GM21723 (cell line): Measurements from ENCODE around the gene MCM8.
"Not testable (repeated sequence)": the region's sequence is repeated elsewhere in the genome, so short reads cannot be mapped to it uniquely, and the experiment has no call there.

Experiments
- ATAC-seq: cut with Tn5 transposase; IDR thresholded peaks from one replicate; pipeline ENCODE4 v1.9.1; 2021; ENCODE audit warnings: mild to moderate bottlenecking, moderate library complexity; ENCODE audit not compliant: unreplicated experiment

Gene MCM8

GRCh38 chr20:5999783-6000182, 49.3 kb downstream of the MCM8 start:
- no peak for ATAC-seq

- ATAC-seq, result no peak
These were observed 50.4 kb downstream of the MCM8 start for GRCh38 chr20:6000871-6001270.

GRCh38 chr20:6006603-6006949, 56.1 kb downstream of the MCM8 start:
- peak; percentile 9 for ATAC-seq

GRCh38 chr20:6007094-6007528, 56.7 kb downstream of the MCM8 start:
- ATAC-seq, result no peak

- ATAC-seq, result no peak
These were observed 57.2 kb downstream of the MCM8 start for GRCh38 chr20:6007529-6008103.

- no peak for ATAC-seq
These were observed 57.8 kb downstream of the MCM8 start for GRCh38 chr20:6008254-6008653.

- ATAC-seq, result no peak
These were observed 61.7 kb downstream of the MCM8 start for GRCh38 chr20:6012179-6012578.

GRCh38 chr20:6014017-6014416, 63.6 kb downstream of the MCM8 start:
- ATAC-seq, result no peak

GRCh38 chr20:6014957-6015356, 64.5 kb downstream of the MCM8 start:
- no peak for ATAC-seq

- no peak for ATAC-seq
These were observed 67.0 kb downstream of the MCM8 start for GRCh38 chr20:6017467-6017866.

- ATAC-seq, result no peak
These were observed 67.4 kb downstream of the MCM8 start for GRCh38 chr20:6017880-6018279.

GRCh38 chr20:6024768-6025167, 74.3 kb downstream of the MCM8 start:
- ATAC-seq, result no peak

- ATAC-seq, result no peak
These were observed 75.6 kb downstream of the MCM8 start for GRCh38 chr20:6026051-6026450.

- no peak for ATAC-seq
These were observed 78.4 kb downstream of the MCM8 start for GRCh38 chr20:6028818-6029217.

- ATAC-seq, result no peak
These were observed 79.1 kb downstream of the MCM8 start for GRCh38 chr20:6029538-6029937.

- no peak for ATAC-seq
These were observed 80.1 kb downstream of the MCM8 start for GRCh38 chr20:6030453-6031080.

GRCh38 chr20:6032907-6033306, 82.5 kb downstream of the MCM8 start:
- ATAC-seq, result not testable (repeated sequence)

GRCh38 chr20:6034134-6034969, 83.9 kb downstream of the MCM8 start:
- no peak for ATAC-seq

- no peak for ATAC-seq
These were observed 85.8 kb downstream of the MCM8 start for GRCh38 chr20:6036213-6036612.

GRCh38 chr20:6037082-6037481, 86.6 kb downstream of the MCM8 start:
- ATAC-seq, result no peak

GRCh38 chr20:6038256-6038655, 87.8 kb downstream of the MCM8 start:
- no peak for ATAC-seq

- ATAC-seq, result no peak
These were observed 89.3 kb downstream of the MCM8 start for GRCh38 chr20:6039766-6040165.
